Kidney capillary endothelial cell (primary cell): ENCODE results near the gene SSH2.
"Not testable (repeated sequence)": the region's sequence is repeated elsewhere in the genome, so short reads cannot be mapped to it uniquely, and the experiment has no call there.

ENCODE experiments used
- DNase-seq: peaks from one replicate; pipeline ENCODE4 v3.0.0-alpha.2; 2018; ENCODE audit warnings: low spot score

Gene SSH2

GRCh38 chr17:29779812-29780190 lies 150.2 kb downstream of the SSH2 start:
- DNase-seq, result not testable (repeated sequence)

- peak; percentile 62 for DNase-seq
Observed at GRCh38 chr17:29778956-29779811, 150.8 kb downstream of the SSH2 start.

- DNase-seq, result no peak
Observed at GRCh38 chr17:29777663-29778062, 152.4 kb downstream of the SSH2 start.

GRCh38 chr17:29776026-29776425 lies 154.0 kb downstream of the SSH2 start:
- no peak for DNase-seq

- no peak for DNase-seq
Observed at GRCh38 chr17:29772981-29773380, 157.0 kb downstream of the SSH2 start.

- DNase-seq, result no peak
Observed at GRCh38 chr17:29771546-29771945, 158.5 kb downstream of the SSH2 start.

- DNase-seq, result no peak
Observed at GRCh38 chr17:29769225-29769624, 160.8 kb downstream of the SSH2 start.

GRCh38 chr17:29766796-29767327 lies 163.2 kb downstream of the SSH2 start:
- no peak for DNase-seq

GRCh38 chr17:29764748-29765147 lies 165.3 kb downstream of the SSH2 start:
- DNase-seq, result no peak

- DNase-seq, result no peak
Observed at GRCh38 chr17:29764217-29764616, 165.8 kb downstream of the SSH2 start.

GRCh38 chr17:29763273-29763672 lies 166.8 kb downstream of the SSH2 start:
- no peak for DNase-seq

- DNase-seq, result peak; percentile 82
Observed at GRCh38 chr17:29761040-29761761, 168.8 kb downstream of the SSH2 start.

GRCh38 chr17:29760279-29761039 lies 169.6 kb downstream of the SSH2 start:
- DNase-seq, result no peak

GRCh38 chr17:29758255-29758654 lies 171.8 kb downstream of the SSH2 start:
- no peak for DNase-seq

GRCh38 chr17:29757788-29758187 lies 172.2 kb downstream of the SSH2 start:
- no peak for DNase-seq

- no peak for DNase-seq
Observed at GRCh38 chr17:29753845-29754439, 176.1 kb downstream of the SSH2 start.

- DNase-seq, result no peak
Observed at GRCh38 chr17:29749045-29749825, 180.8 kb downstream of the SSH2 start.

GRCh38 chr17:29748400-29748799 lies 181.6 kb downstream of the SSH2 start:
- DNase-seq, result no peak

GRCh38 chr17:29747660-29748059 lies 182.4 kb downstream of the SSH2 start:
- DNase-seq, result no peak

- no peak for DNase-seq
Observed at GRCh38 chr17:29746669-29747068, 183.4 kb downstream of the SSH2 start.

GRCh38 chr17:29744121-29744520 lies 185.9 kb downstream of the SSH2 start:
- DNase-seq, result no peak
